ENCODE results near the gene SSH3.
A peak's percentile ranks its signal among the peaks of the same experiment; 100 is the strongest.
"Not testable (repeated sequence)": the region's sequence is repeated elsewhere in the genome, so short reads cannot be mapped to it uniquely, and the experiment has no call there.

SSH3 gene, protein sequence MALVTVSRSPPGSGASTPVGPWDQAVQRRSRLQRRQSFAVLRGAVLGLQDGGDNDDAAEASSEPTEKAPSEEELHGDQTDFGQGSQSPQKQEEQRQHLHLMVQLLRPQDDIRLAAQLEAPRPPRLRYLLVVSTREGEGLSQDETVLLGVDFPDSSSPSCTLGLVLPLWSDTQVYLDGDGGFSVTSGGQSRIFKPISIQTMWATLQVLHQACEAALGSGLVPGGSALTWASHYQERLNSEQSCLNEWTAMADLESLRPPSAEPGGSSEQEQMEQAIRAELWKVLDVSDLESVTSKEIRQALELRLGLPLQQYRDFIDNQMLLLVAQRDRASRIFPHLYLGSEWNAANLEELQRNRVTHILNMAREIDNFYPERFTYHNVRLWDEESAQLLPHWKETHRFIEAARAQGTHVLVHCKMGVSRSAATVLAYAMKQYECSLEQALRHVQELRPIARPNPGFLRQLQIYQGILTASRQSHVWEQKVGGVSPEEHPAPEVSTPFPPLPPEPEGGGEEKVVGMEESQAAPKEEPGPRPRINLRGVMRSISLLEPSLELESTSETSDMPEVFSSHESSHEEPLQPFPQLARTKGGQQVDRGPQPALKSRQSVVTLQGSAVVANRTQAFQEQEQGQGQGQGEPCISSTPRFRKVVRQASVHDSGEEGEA
- total RNA-seq = 3.9 to 12.9 (median 11.6) reads per million in 3 experiments

DNA sequence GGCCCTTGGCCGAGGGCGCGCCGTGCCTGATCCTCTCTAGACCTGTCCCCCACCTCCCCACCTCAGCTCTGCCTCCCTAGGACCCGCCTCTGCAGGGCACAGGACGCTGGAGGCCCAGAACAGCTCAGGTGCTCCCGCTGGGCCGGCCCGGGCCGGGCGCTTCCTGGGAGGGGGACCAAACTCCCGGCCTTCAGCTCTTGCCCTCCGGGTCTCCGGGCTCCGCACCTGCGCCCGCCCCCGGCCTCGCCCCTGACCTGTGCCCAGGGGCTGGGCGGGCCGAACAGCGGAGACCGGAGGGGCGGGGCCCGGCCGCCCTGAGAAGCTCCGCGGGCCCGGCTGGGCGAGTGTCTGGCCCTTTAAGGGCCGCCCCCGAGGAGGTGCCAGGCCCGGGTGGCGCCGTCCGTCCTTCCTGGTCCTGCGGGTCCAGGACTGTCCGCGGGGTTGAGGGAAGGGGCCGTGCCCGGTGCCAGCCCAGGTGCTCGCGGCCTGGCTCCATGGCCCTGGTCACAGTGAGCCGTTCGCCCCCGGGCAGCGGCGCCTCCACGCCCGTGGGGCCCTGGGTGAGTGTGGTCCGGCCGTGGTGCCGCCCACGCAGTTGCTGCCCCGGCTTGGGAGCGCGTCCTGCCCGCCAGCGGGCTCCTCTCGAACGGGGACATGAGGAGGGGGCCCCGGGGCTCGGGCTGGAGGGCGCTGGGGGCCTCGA lies at the start of gene SSH3:
TSS of gene SSH3 (plus strand) at position 399 of the 703 bp plus-strand sequence. CDS start at position 495, 96 bp downstream.
- DNase-seq = no peak

DNA sequence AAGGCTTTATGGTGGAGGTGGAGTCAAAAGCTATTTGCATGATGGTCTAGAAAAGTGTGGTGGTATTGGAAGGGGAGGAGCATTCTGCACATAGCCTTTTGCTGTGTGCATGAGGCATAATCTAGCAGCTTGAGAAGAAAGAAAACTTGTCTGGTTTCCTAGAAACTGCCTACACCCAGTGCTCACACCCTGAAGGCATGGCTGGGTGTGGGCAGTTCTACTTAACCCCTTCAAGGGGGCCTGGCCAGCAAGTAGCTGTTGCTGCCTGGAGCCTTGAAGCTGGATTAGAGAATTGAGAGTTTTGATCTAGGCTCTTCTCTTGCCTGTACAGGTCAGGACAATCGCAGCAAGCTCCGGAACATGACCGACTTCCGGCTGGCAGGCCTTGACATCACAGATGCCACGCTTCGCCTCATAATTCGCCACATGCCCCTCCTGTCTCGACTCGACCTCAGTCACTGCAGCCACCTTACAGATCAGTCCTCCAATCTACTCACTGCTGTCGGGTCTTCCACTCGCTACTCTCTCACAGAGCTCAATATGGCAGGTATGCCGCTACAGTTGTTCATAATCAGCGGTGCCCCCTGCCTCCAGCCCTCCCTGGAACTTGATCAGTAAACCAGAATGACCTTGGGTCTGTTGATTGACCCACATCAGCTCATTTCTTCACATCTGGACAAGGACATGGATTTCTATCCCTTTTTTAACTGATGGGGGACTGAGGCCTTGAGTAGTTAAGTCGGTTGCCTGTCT lies 49.3 kb upstream of the SSH3 start:
- no peak for DNase-seq

DNA sequence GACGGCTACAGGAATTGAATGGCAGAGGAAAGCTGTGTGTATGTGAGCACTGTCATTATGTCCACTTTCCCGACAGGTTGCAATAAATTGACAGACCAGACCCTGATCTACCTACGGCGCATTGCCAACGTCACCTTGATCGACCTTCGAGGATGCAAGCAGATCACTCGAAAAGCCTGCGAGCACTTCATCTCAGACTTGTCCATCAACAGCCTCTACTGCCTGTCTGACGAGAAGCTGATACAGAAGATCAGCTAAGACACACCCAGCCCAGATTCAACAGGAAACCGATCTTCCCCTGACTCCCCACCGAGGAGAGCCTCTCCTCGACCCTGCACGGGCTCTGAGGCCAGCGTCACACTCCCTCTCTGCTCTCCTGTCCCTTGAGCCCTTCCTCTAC lies 48.5 kb upstream of the SSH3 start:
- no peak for DNase-seq

DNA sequence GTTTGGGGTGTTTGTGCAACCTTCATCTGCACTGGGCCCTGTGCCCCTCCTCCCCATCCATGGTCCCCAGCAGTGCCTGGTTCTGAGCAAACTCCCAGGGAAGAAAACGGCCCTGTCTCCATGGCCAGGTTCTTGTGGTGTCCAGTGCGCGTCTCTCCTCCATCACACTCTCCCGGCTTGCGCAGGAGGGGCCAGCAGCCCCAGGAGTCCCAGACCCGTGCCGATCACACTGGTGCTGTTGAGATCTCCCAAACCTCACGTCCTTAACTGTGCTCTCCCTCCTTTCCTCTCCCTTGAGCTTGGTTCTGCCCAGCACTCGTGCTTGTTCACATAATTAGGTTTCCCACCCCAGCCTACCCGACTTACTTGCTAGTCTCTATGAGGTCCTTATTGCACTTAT lies 48.0 kb upstream of the SSH3 start:
- no peak for DNase-seq

DNA sequence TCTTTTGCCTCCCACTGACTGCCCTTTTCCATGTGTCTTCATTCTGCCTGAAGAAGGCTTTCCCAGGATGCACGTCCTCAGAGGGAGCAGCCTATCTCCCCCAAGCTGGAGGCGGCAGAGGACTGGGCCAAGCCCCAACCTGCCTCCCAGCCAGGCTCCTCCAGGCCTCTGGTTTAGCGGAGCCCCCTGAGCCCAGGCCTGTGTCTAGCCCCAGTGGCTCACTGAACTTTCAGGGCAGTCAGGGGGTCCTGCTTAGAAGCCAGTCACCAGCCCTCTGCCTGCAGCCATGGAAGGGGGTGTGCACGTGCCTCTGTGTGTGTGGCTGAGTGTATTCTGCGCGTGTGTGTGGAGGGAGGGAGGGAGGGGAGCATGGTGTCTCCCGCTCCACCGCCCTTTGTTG lies 47.5 kb upstream of the SSH3 start:
- no peak for DNase-seq

DNA sequence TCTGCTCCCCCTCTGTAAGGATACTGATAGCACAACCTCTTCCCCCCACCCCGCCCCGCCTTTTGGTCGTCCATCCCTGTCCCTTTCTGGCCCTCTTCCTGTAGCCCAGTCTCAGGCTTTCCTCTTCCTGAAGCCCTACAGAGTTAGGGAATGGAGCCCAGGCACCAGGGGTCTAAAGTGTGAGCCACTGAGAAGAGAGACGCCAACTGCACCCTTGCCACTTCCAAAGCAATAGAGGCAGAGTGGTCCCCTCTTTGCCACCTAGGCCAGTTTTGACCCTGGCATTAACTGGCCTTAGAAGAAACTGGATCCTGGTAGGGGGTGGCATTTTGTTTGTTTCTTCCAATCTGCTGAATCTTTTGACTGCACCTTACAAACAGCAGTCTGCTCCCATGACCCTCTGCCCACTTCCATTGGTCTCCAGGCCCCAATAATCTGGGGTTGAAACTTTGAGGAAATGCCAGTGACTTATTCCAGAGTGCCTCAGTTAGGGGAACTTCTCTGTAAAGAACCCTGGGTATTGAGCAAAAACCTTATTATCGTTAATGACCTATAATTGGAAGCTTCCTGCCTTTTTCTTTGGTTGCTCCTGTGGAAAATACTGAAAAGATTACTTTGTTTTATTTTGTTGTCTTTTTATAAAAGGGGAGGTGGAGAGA lies 46.7 kb upstream of the SSH3 start:
- no peak for DNase-seq

DNA sequence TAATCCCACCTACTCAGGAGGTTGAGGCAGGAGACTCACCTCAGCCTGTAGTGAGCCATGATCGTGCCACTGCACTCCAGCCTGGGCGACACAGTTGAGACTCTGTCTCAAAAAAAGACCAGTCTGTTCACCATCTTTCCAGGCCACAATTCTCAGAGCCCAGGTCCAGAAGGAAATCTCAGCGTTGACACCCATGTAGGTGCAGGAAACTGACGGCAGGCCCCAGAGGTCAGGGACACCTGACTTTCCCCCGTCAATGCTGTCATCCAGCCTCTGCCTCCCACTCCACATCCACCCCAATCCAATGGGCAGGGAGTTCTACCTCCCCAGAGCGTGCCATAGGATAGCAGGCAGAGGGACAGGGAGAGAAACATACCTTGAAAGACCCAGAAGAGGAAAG lies 42.9 kb upstream of the SSH3 start:
- no peak for DNase-seq

DNA sequence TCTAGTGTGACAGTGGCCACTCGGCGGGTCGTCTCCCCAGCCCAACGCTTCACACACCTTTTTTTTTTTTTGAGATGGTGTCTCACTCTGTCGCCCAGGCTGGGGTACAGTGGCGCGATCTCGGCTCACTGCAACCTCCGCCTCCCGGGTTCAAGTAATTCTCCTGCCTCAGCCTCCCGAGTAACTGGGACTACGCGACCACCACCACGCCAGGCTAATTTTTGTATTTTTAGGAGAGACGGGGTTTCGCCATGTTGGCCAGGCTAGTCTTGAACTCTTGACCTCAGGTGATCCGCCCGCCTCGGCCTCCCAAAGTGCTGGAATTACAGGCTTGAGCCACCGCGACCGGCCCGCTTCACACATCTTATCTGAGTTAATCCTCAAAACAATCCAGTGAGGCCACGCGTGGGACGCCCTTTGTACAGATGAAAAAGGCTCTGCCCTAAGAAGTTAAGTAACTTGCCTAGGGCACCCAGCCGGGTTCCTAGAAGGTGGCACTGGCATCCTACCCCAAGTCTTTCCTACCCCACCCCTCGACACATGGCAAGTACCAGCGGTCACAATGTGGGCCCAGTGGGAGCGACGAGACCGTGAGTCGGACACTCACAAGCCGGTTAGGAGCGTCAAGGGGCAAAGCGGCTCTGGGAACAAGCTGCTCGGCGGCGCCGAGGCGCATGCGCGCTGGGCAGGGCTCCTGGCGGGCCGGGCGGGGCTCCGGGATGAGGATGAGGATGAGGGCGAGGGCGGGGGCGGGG lies 42.3 kb upstream of the SSH3 start:
- DNase-seq = not testable (repeated sequence)

DNA sequence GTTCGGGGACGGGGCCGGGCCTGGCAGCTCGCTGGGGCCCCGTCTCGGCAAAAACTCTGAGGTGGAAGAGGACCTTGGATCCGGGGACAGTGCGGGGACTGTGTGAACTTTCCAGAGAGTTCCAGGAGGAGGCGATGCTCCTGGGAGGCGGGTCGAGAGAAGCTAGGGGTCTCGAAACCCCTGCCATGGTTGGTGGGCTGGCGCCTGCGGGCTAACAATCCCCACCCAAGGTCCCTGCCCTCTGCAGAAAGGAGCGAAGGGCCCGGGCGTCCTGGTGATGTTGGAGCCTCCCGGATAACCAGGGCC lies 41.7 kb upstream of the SSH3 start:
- DNase-seq = no peak

DNA sequence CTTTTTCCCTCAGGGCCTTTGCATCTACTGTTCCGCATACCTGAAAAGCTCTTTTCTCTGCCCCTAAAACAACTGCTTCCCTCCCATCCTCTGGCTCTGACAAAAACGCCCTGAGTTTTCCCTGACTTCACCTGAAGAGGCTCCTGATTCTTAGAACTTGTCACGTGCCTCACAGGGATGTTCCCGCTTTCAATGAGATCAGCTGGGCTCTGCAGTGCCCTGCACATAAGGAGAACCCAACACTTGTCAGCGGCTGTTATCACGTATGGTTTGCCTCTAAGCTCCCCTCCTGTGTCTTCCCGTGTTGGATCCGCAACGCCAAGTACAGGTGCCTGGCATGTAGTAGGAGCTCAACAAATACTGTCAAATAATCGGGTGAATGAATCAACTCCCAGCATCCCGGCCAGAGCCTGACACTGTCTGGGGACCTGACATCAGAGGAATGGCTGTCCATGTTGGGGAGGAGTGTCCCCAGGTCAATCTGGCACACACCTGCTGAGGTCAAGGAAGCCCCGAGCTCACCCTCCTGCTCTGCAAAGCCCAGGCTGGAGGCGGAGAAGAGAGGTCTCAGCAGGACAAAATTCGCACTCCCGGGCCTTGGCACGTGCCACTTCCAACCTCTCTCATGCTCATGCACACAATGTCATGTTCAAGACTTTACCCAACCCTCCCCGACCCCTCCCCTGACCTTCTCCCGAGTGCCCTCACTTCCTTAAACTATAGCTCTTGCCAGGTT lies 41.2 kb upstream of the SSH3 start:
- DNase-seq = no peak

DNA sequence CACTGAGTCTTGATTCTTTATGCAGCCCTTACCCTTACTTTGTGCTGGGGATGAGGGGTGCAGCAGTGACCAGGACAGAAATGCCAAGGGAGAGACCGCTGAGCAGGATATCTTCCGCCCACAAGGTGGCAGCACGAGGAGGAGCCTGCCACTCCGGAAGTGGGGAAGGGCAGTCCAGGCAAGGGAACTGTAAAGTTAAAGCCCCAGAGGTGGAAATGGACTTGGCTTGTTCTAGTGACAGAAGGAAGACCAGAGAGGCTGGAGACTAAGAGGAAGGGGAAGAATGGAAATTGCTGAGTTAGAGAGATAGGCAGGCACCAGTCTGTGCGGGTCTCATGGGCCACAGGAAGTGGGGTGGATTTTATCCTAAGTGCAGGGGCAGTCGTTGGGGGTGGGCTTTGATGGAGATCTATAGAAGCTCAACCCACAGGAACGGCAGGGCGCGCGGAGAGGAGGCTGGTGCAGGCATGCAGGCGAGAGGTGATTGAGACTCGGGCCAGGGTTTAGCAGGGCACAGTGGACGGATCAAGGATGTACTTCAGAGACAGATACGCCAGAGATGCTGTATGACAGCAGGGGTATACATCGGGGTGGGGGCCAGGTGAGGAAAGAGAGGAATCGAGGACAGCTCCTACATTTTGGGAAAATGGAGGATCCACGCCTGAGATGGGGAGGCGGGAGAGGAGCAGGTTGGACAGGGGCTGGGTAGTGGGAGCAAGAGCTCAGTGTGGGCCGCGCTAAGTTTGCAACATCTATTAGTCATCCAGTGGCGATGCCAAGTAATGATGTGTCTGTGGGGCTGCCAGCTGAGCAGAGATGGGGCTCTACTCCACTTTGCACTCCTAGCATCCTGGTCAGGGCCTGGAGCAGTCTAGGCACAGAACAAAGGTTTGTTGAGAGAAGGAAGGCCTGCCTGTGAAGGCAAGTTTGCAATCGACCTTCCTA lies 40.3 kb upstream of the SSH3 start:
- peak; percentile 61 for DNase-seq

DNA sequence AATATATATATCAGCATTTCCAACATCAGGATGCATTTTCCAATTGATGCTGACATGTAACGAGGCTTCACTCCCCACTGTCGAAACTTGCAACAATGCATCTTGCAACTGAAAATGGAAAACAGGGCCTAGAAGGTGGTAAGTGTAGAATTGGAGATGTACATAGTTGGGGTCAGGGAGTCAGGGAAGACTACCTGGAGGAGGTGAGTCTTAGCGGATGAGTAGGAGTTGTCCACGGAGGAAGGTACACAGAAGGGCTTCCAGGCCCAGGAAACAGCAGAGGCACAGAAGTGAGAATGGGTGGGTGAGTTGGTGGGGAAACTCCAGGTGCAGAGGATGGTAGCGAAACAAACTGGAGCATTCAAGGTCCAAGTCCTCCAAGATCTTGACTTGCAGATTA lies 39.1 kb upstream of the SSH3 start:
- DNase-seq = no peak

DNA sequence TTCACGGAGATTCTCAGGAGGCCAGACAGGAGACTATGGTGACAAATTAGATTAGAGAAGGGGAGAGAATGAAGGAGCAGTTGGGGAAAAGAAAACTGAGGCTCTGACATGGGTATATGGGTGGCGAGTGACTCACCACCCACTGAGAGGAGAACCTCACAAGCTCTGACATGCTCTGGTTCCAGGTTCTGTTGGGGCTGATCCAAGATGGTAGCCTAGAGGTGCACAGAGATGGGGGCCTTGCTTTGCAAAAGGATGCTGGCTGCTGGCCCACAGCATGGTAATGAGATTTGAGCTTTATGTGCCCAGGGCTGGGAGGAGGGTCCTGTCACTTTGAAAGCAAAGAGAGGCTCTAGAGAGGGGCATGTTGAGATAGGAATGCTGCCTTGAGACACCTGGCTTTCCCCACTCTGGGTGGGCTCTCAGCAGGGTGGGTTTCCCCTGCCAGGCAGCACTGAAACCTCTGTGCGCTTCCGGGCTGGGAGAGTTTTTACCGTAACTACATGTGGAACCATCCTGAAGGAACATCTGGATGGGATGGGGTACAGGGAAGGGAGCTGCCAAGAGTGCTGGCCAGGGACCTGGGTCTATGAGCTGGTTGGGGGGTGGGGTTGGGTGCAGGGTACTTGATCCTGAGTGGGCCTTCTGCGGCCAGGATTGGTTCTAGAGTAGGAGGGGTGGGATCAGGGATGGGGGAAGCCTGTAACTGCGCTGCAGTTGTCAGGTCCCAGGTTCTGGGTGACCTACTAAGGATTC lies 38.3 kb upstream of the SSH3 start:
- DNase-seq = no peak

DNA sequence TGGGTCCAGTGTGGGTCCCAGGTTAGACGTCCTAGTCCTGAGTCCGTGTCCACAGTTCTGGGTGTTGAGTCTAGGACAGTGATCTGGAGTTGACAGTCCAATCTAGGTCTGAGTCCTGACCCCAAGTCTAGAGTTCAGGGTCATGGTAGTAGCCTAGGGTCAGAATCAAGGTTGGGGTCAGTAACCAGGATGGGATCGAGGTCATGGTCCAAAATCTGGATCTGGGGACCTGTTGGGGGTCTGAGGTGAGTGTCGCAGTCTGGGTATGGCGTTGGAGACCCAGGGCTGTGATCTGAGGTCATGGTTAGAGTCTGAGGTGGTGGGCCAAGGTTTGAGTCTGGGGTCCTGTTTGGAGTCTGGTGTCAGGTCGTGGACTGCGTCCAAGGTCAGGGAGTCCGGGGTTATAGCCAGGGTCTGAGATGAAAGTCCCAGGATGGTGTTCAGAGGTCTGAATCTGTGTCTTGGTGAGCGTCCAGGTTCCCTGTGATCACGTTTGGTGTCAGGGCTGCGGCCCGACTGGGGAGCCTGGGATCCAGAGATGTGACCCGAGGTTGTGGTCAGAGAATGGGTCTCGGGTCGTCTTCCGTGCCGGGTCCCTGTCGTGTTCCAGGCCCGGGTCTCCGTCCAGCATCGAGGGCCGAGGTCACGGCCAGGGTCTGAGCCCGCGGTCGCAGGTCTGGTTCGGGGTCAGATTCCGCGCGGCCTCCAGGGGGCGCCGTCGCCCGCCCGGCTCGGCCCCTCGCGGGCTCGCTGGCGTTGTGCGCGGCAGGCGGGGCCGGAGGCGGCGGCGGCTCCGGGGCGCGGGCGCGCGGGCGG lies 37.5 kb upstream of the SSH3 start:
- DNase-seq = peak; percentile 73

DNA sequence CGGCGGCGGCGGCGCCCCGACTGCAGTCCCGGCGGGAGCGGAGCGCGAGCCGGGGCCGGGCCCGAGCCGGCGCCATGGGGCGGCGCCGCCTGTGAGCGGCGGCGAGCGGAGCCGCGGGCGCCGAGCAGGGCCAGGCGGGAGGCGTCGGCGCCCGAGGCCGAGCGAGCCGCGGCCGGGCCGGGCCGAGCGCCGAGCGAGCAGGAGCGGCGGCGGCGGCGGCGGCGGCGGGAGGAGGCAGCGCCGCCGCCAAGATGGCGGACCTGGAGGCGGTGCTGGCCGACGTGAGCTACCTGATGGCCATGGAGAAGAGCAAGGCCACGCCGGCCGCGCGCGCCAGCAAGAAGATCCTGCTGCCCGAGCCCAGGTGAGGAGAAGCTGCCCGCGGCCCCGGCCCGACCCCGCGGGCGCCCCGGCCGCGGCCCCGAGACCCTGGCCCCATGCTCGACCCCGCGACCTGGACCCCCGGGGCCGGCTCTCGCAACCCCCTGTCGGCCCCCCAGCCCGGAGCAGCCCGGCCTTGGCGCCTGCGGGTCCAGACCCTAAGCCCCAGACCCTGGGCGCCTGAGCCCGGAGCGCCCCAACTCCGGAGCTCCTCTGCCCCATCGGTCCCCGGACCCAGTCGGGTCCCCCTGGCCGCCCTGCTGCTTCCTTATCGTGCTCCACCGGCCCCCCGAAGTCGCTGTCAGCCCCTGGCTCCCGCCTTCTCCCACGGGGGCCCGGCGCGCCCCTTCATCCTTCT lies 36.7 kb upstream of the SSH3 start, which contains the start of gene GRK2:
TSS of gene GRK2 (plus strand) at position 25 of the 739 bp plus-strand sequence. CDS start at position 252, 227 bp downstream.
- DNase-seq = no peak

DNA sequence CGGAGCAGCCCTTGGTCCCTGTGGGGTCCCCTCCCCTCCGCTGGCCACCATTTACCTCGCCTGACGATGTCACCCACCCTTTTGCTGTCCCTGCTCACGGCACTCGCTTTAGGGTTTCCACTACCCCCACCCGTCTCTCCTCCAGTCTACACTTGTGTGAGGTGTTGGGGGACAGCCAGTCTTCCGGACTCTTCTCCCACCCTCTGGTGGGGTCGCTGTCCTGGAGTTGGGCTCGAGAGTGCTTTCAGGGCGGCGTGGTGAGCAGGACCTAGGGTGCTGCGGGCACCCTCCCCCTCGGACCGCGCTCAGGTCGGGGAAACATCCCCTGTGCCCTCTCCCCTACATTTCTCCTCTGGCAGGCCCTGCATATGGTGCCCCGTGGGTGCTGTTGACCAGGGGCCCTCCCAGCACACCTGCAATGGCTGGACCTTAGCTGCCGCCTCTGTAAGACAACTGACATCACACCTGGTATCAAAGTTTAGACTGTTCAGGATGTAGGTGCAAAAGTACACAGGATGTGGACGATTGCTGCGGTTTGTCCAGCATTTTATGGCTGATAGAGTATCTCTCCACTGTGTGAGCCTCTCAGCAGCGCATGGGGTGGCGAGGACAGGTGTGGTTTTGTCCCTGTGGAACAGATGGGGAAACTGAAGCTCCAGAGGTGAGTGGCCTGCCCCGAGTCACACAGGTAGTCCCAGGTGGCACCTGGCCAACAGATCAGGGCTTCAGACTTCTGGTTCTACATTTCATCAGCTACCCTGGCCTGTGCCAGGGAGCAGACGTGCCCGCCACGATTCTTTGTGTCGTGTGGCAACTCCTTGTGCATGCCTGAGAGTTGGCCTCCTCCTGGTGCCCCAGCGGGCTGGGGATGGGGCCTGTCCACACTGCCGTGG lies 35.9 kb upstream of the SSH3 start:
- DNase-seq = peak; percentile 49

All from central memory CD4-positive, alpha-beta T cell (primary cell).